GM12878 (cell line): ENCODE data around the gene ANK3. TPM values are rescaled to one million over a fixed set of nuclear protein-coding genes. Genes with fewer than 3 reads are reported as not detected.

Source experiments
- ATAC-seq: fragments of 200-7000 bp; cut with Tn5 transposase; 3 replicates; pipeline ENCODE4 v1.9.1; 2020; ENCODE audit warnings: mild to moderate bottlenecking, moderate library complexity
- BruUV-seq: library from RNA; stranded (reverse); fragments of 400-500 nt; replicated peaks from 2 replicates; lab custom pipeline; 2021; lab: Mats Ljungman, UMichigan
- CTCF ChIA-PET: fragments of 300-600 bp; sonication (Branson Sonifier 250); formaldehyde crosslinking; extraction: SDS; loops from one replicate; lab custom pipeline; 2021; ENCODE audit warnings: inconsistent platforms; lab: Yijun Ruan, JAX
- POLR2A ChIA-PET: fragments of 350-600 bp; formaldehyde crosslinking; extraction: SDS; loops from one replicate; lab custom pipeline; 2021; ENCODE audit warnings: inconsistent platforms; lab: Charles Lee
- RAD21 ChIA-PET: fragments of 300-600 bp; sonication (Branson Sonifier 250); formaldehyde crosslinking; loops from one replicate; lab custom pipeline; 2023; ENCODE audit warnings: antibody characterized with exemption; ENCODE audit not compliant: unreplicated experiment; lab: Charles Lee
- SMC1A ChIA-PET: fragments of 300-600 bp; sonication (Branson Sonifier 250); formaldehyde crosslinking; loops from one replicate; lab custom pipeline; 2023; ENCODE audit not compliant: unreplicated experiment, uncharacterized antibody; lab: Charles Lee
- DNase-seq: peaks from one replicate; pipeline ENCODE4 v3.0.0-alpha.2; 2011; ENCODE audit warnings: low read depth, low spot score
- FAIRE-seq: peaks from 3 replicates; lab custom pipeline; 2011; peaks lifted over from hg19 to GRCh38; lab: Jason Lieb, UNC
- H2AFZ ChIP-seq: 2 replicates; pipeline ENCODE4 v1.6.0; 2011; ENCODE audit warnings: low read depth, low read length, control low read depth; ENCODE audit not compliant: control insufficient read depth
- H3K27ac ChIP-seq: 2 replicates; pipeline ENCODE4 v1.5.1; 2011; ENCODE audit warnings: control low read depth; ENCODE audit not compliant: control insufficient read depth, insufficient read depth
- H3K27me3 ChIP-seq, 2 experiments: replicated peaks in 1 of 2; 2 replicates each; pipeline versions ENCODE4 v1.6.0 to v1.6.1; 2011; ENCODE audit warnings: low read length in 1 of 2; ENCODE audit not compliant: control insufficient read depth in 2 of 2, insufficient read depth in 2 of 2
- H3K36me3 ChIP-seq, 2 experiments: 2 replicates each; pipeline ENCODE4 v1.5.1; 2011; ENCODE audit warnings: low read length in 1 of 2; ENCODE audit not compliant: control insufficient read depth in 2 of 2, insufficient read depth in 2 of 2
- H3K4me1 ChIP-seq: 2 replicates; pipeline ENCODE4 v1.6.1; 2011; ENCODE audit warnings: mild to moderate bottlenecking, low read length, moderate library complexity, mixed read lengths; ENCODE audit not compliant: control insufficient read depth, insufficient read depth
- H3K4me2 ChIP-seq: 2 replicates; pipeline ENCODE4 v1.6.0; 2011; ENCODE audit warnings: control low read depth; ENCODE audit not compliant: control insufficient read depth, insufficient read depth
- H3K4me3 ChIP-seq: fragments of 200-600 bp; sonication (generic); 2 replicates; pipeline ENCODE4 v1.5.1; 2016
- H3K79me2 ChIP-seq: 2 replicates; pipeline ENCODE4 v1.6.0; 2011; ENCODE audit warnings: low read length; ENCODE audit not compliant: control insufficient read depth, insufficient read depth
- H3K9ac ChIP-seq: 2 replicates; pipeline ENCODE4 v1.8.0; 2011; ENCODE audit warnings: low read length, control low read depth, mixed read lengths; ENCODE audit not compliant: control insufficient read depth, insufficient read depth
- H3K9me3 ChIP-seq: replicated peaks from 3 replicates; pipeline ENCODE4 v1.5.1; 2011; ENCODE audit warnings: mild to moderate bottlenecking, low read length; ENCODE audit not compliant: control insufficient read depth, insufficient read depth
- H4K20me1 ChIP-seq: 2 replicates; pipeline ENCODE4 v1.6.0; 2011; ENCODE audit not compliant: control insufficient read depth, insufficient read depth
- CHD2 ChIP-seq: IDR thresholded peaks from 2 replicates; pipeline ENCODE4 v1.6.1; 2011; ENCODE audit warnings: low read depth, low read length, improper control_type of control experiment, borderline replicate concordance
- GABPA ChIP-seq: IDR thresholded peaks from 2 replicates; pipeline ENCODE4 v1.6.1; 2014; ENCODE audit warnings: antibody characterized with exemption, low read depth, mild to moderate bottlenecking, inconsistent platforms
- HDAC6 ChIP-seq: fragments of 200-600 bp; sonication (generic); IDR thresholded peaks from one replicate; pipeline ENCODE4 v1.8.0; 2017; ENCODE audit warnings: antibody characterized with exemption; ENCODE audit not compliant: unreplicated experiment
- IKZF1 ChIP-seq: fragments of 450-650 bp; conservative IDR thresholded peaks from 2 replicates; pipeline ENCODE4 v1.6.1; 2017; ENCODE audit warnings: antibody characterized with exemption, mild to moderate bottlenecking
- IKZF2 ChIP-seq, 2 experiments: fragments of 450-650 bp; IDR thresholded peaks; 2 replicates each; pipeline ENCODE4 v1.6.1; 2017; ENCODE audit warnings: mild to moderate bottlenecking in 2 of 2, moderate library complexity in 2 of 2
- MTA3 ChIP-seq: IDR thresholded peaks from 2 replicates; pipeline ENCODE4 v1.6.1; 2012; ENCODE audit warnings: low read length, inconsistent platforms, borderline replicate concordance
- NFYA ChIP-seq: IDR thresholded peaks from 2 replicates; pipeline ENCODE4 v1.6.1; 2011; ENCODE audit warnings: low read depth, mild to moderate bottlenecking, low read length, improper control_type of control experiment, borderline replicate concordance
- PBX3 ChIP-seq: IDR thresholded peaks from 2 replicates; pipeline ENCODE4 v1.6.1; 2011; ENCODE audit warnings: mild to moderate bottlenecking, low read depth, low read length, moderate library complexity; ENCODE audit not compliant: insufficient replicate concordance
- PML ChIP-seq: IDR thresholded peaks from 2 replicates; pipeline ENCODE4 v1.6.1; 2012; ENCODE audit warnings: low read length, inconsistent platforms
- POU2F2 ChIP-seq: IDR thresholded peaks from 3 replicates; pipeline ENCODE4 v1.6.1; 2011; ENCODE audit warnings: low read depth, mild to moderate bottlenecking, low read length, borderline replicate concordance
- RAD21 ChIP-seq: IDR thresholded peaks from 2 replicates; pipeline ENCODE4 v1.6.1; 2011; ENCODE audit warnings: mild to moderate bottlenecking, low read depth, low read length, moderate library complexity; ENCODE audit not compliant: insufficient read depth
- RAD51 ChIP-seq: fragments of 450-650 bp; IDR thresholded peaks from 2 replicates; pipeline ENCODE4 v1.6.1; 2016; ENCODE audit warnings: moderate library complexity, mild to moderate bottlenecking, inconsistent platforms
- RB1 ChIP-seq: fragments of 450-650 bp; formaldehyde crosslinking; IDR thresholded peaks from 2 replicates; pipeline ENCODE4 v1.6.1; 2017; ENCODE audit warnings: mild to moderate bottlenecking, borderline replicate concordance
- STAT3 ChIP-seq: IDR thresholded peaks from 2 replicates; pipeline ENCODE4 v1.6.1; 2011; ENCODE audit warnings: low read depth, low read length, improper control_type of control experiment
- ZNF217 ChIP-seq: fragments of 450-650 bp; IDR thresholded peaks from 2 replicates; pipeline ENCODE4 v1.6.1; 2017; ENCODE audit warnings: antibody characterized with exemption, mild to moderate bottlenecking
- ZNF592 ChIP-seq: fragments of 450-650 bp; IDR thresholded peaks from 2 replicates; pipeline ENCODE4 v1.6.1; 2017; ENCODE audit warnings: mild to moderate bottlenecking, moderate library complexity
- WGBS: methylation state at CpG from one replicate; pipeline ENCODE4 v1.1.6; 2016; ENCODE audit warnings: low lambda C conversion rate; ENCODE audit not compliant: insufficient replicate concordance, insufficient coverage; ENCODE audit errors: missing lambda C conversion rate; 5-methylcytosine and 5-hydroxymethylcytosine counted together
- in situ Hi-C: fragments of 300-500 bp; cut with MboI; formaldehyde crosslinking; loops from 9 replicates; pipeline ENCODE4 v1.14.3; 2018; ENCODE audit warnings: mixed read lengths
- intact Hi-C: fragments of 100-400 bp; cut with micrococcal nuclease; formaldehyde crosslinking; loops from one replicate; pipeline ENCODE4 v1.14.2; 2022; ENCODE audit not compliant: unreplicated experiment
- polyA plus RNA-seq, 11 experiments: library from polyadenylated mRNA; depleted of rRNA in 4 of 11; unstranded in 6 of 11; stranded (reverse) in 5 of 11; fragments of >200 nt; fragmentation: Nextera tagmentation in 4 of 11; fragmentation: Illumina TruSeq in 1 of 11; extraction: Ambion mirVana in 4 of 11; extraction: Trizol in 1 of 11; gene quantifications; 1 replicate in 1 of 11; 2 replicates in 10 of 11; pipeline versions ENCODE4 v1.2.1 to v1.2.3, GENCODE V29; 2011 to 2016; ENCODE audit warnings: inconsistent platforms in 2 of 11, missing spikeins in 2 of 11, low read depth in 1 of 11
- total RNA-seq, 4 experiments: library from RNA; depleted of rRNA in 3 of 4; stranded (reverse); fragments of >200 nt in 3 of 4; fragmentation: Illumina TruSeq in 1 of 4; extraction: Trizol in 1 of 4; gene quantifications; 2 replicates each; pipeline versions ENCODE4 v1.2.1 to v1.2.3, GENCODE V29; 2013 to 2021
- TF ChIP-seq, protein P1 (sequence below): fragments of 450-650 bp; IDR thresholded peaks from 2 replicates; pipeline ENCODE4 v1.6.1; 2014; ENCODE audit warnings: mild to moderate bottlenecking

ANK3 gene
- total and polyA plus RNA-seq, 10 of the 15 experiments (the other 5 are each of a cell fraction or from before 2014, with no cell fraction given): 0.06 to 0.82 (median 0.20) TPM; not detected in 2

- TF ChIP-seq PML: no peak
- no peak for TF ChIP-seq CHD2
- no peak for TF ChIP-seq IKZF2 (IDR thresholded peaks at IDR 0.05)
- no peak for TF ChIP-seq RB1
- no peak for TF ChIP-seq RAD51
- no peak for TF ChIP-seq STAT3
- TF ChIP-seq MTA3: no peak
Measured at GRCh38 chr10:60212195-60212594, 177.5 kb downstream of the ANK3 start (continued).

GRCh38 chr10:60209874-60210570 is 179.7 kb downstream of the ANK3 start:
- DNase-seq: no peak
- no peaks in the 10 kb centered on the region for H3K79me2 ChIP-seq
- no peaks in the 10 kb centered on the region for H3K36me3 ChIP-seq
- ChIA-PET CTCF (interaction anchor here (0.8 to 6.6 kb wide), 19 partner anchors 10 to 1724 kb away, joined by 3 to 49 read pairs (median 4); no protein-coding TSS in a partner anchor), RAD21 (interaction anchor here (1.3 to 2.0 kb wide), 3 partner anchors 108 to 584 kb away, joined by 3 to 9 read pairs (median 7); no protein-coding TSS in a partner anchor), POLR2A (no interaction called here), SMC1A (interaction anchor here (1.0 to 4.3 kb wide), 10 partner anchors 12 to 584 kb away, joined by 3 to 23 read pairs (median 4); no protein-coding TSS in a partner anchor)
- no peaks in the 10 kb centered on the region for H4K20me1 ChIP-seq
- no peak overlapping the region for H3K4me3 ChIP-seq
- H3K9ac ChIP-seq: no peak overlapping the region
- no peaks in the 10 kb centered on the region for H3K9me3 ChIP-seq
- no peak overlapping the region for H3K4me2 ChIP-seq
- BruUV-seq: no TSS peak
- ATAC-seq: no peak
- FAIRE-seq: no peak
- no peak overlapping the region for H3K27ac ChIP-seq
- intact Hi-C loops: loop anchor here (1.0 to 5.0 kb wide), 2 partner anchors 224 to 1428 kb away; no protein-coding TSS in a partner anchor
- no peak overlapping the region for H2AFZ ChIP-seq
- H3K4me1 ChIP-seq: no peaks in the 10 kb centered on the region
- in situ Hi-C loops: loop anchor here (10.0 kb wide), 2 partner anchors 225 to 585 kb away; no protein-coding TSS in a partner anchor
- H3K27me3 ChIP-seq: peaks cover 0 to 3% of the 10 kb centered on the region in 2 experiments; a peak in 1 of 4 replicates
- 34% methylated on average over 7 of the region's 7 CpGs for WGBS
- TF ChIP-seq POU2F2 (no peak), HDAC6 (no peak), RAD21 (no peak), ZNF217 (no peak), ZNF592 (no peak), IKZF1 (no peak), PBX3 (no peak), IKZF2 (IDR thresholded peaks at IDR 0.05) (no peak), NFYA (no peak), GABPA (no peak)
- TF ChIP-seq, protein P1, sequence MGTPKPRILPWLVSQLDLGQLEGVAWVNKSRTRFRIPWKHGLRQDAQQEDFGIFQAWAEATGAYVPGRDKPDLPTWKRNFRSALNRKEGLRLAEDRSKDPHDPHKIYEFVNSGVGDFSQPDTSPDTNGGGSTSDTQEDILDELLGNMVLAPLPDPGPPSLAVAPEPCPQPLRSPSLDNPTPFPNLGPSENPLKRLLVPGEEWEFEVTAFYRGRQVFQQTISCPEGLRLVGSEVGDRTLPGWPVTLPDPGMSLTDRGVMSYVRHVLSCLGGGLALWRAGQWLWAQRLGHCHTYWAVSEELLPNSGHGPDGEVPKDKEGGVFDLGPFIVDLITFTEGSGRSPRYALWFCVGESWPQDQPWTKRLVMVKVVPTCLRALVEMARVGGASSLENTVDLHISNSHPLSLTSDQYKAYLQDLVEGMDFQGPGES: no peak
